Left ventricle myocardium inferior (tissue), 1 donor: Measurements from ENCODE around the gene COPS7B. TPM values are rescaled to one million over a fixed set of nuclear protein-coding genes. Genes with fewer than 3 reads are reported as not detected.

Experiments used
- DNase-seq: peaks from one replicate; pipeline ENCODE4 v3.0.0-alpha.2; 2020
- H3K27ac ChIP-seq: fragments of 200-600 bp; replicated peaks from 2 replicates; pipeline ENCODE4 v1.8.0; 2021
- H3K27me3 ChIP-seq: fragments of 200-600 bp; 2 replicates; pipeline ENCODE4 v1.8.0; 2021; ENCODE audit warnings: low read depth
- H3K36me3 ChIP-seq: fragments of 200-600 bp; 2 replicates; pipeline ENCODE4 v1.8.0; 2021
- H3K4me1 ChIP-seq: fragments of 200-600 bp; 2 replicates; pipeline ENCODE4 v1.8.0; 2021
- H3K4me3 ChIP-seq: fragments of 200-600 bp; 2 replicates; pipeline ENCODE4 v1.8.0; 2021; ENCODE audit warnings: mild to moderate bottlenecking, moderate library complexity
- H3K9me3 ChIP-seq: fragments of 200-600 bp; replicated peaks from 2 replicates; pipeline ENCODE4 v1.8.0; 2021
- intact Hi-C: fragments of 100-400 bp; cut with micrococcal nuclease; formaldehyde crosslinking; loops from one replicate; pipeline ENCODE4 v1.11.0; 2022
- total RNA-seq: library from RNA; stranded (reverse); fragmentation: NEBNext Ultra II Directional; extraction: Animal tissue kit (Norgen Biotek cat#: 25700); gene quantifications from one replicate; pipeline ENCODE4 v1.2.1, GENCODE V29; 2021
- TF ChIP-seq, protein P1 (sequence below): fragments of 200-600 bp; IDR thresholded peaks from 2 replicates; pipeline ENCODE4 v1.8.0; 2021; ENCODE audit warnings: antibody characterized with exemption, mild to moderate bottlenecking, borderline replicate concordance
- donor health status: DM: no; HTN: yes; CAD: no; lungs with severe emphysema.

Gene COPS7B
- total RNA-seq, 1 donor from 2014 or later = 21.3 TPM

DNA sequence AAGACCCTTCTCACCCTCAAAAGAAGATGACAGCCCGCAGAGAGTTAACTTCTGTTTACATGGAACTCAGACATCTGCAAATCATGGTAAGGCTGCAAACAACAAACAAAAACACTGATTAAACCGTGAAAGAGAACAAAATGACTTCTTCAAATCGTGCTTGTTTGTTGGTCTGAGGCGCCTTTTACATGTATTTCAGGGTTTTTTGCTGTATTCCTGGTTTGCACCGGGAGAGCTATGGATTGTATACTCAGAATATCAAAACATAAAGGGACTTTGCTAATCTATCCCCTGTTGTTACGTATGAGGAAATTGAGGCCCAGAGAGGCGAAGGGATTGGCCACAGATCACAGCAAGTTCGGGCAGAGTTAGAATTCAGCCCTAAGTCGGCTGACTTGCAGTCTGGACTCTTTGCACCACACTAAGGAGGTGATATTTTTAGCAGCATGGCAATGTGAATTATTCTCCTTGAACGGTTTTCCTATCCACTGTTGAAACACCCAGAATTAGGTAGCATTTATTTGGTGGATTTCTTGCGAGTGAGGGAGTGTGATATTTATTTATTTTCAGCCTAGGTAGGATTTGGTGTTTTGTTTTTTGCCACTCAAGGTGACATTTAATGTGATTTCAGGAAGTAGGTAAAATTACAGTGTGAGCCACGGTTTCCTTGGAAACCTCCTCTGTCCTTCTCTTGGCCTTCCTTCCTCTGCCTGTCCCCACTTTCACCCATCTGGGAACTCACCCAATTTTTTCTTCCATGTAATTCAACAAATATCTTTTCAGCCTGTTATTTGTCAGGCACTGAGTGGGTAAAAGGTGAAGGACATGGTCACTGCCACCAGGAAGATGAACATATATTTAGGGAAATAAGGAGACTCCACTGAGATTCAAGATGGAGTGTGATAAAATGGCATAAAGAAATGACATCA is 4.2 kb upstream of the COPS7B start:
- Histone ChIP-seq H3K4me3 (peak overlapping the region; percentile 81), H3K27ac (peak overlapping the region; percentile 92), H3K36me3 (no peaks in the 10 kb centered on the region), H3K9me3 (no peaks in the 10 kb centered on the region), H3K4me1 (peaks cover 70% of the 10 kb centered on the region), H3K27me3 (no peaks in the 10 kb centered on the region)
- DNase-seq = no peak
- intact Hi-C loops = no loop called here
- TF ChIP-seq, protein P1, sequence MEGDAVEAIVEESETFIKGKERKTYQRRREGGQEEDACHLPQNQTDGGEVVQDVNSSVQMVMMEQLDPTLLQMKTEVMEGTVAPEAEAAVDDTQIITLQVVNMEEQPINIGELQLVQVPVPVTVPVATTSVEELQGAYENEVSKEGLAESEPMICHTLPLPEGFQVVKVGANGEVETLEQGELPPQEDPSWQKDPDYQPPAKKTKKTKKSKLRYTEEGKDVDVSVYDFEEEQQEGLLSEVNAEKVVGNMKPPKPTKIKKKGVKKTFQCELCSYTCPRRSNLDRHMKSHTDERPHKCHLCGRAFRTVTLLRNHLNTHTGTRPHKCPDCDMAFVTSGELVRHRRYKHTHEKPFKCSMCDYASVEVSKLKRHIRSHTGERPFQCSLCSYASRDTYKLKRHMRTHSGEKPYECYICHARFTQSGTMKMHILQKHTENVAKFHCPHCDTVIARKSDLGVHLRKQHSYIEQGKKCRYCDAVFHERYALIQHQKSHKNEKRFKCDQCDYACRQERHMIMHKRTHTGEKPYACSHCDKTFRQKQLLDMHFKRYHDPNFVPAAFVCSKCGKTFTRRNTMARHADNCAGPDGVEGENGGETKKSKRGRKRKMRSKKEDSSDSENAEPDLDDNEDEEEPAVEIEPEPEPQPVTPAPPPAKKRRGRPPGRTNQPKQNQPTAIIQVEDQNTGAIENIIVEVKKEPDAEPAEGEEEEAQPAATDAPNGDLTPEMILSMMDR = no peak

DNA sequence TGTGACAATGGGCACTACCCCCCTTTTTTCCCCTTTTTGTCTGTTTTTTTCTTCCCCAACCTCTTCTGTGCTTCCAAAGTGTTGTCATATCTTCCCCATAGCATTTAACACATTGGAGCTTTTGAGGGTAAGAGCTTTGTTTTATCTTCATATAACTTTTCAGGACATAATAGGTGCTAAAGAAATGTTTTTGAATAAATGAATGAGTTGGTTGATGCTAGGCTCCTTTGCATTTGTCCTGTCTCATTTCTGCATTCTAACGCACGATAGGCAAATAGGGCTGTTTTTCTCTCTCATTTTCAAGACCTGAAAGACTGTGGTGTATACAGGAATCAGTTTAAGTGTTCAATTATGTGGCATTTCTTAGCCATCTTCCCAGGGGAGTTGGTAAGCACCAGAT is 832 bp upstream of the COPS7B start:
- DNase-seq = no peak
- H3K36me3 ChIP-seq = peaks cover 17% of the 10 kb centered on the region
- intact Hi-C loops = no loop called here
- TF ChIP-seq, protein P1 = no peak
- H3K9me3 ChIP-seq = no peaks in the 10 kb centered on the region
- peaks cover 87% of the 10 kb centered on the region for H3K4me1 ChIP-seq
- no peaks in the 10 kb centered on the region for H3K27me3 ChIP-seq
- peak overlapping the region; percentile 96 for H3K4me3 ChIP-seq
- H3K27ac ChIP-seq = peak overlapping the region; percentile 78

DNA sequence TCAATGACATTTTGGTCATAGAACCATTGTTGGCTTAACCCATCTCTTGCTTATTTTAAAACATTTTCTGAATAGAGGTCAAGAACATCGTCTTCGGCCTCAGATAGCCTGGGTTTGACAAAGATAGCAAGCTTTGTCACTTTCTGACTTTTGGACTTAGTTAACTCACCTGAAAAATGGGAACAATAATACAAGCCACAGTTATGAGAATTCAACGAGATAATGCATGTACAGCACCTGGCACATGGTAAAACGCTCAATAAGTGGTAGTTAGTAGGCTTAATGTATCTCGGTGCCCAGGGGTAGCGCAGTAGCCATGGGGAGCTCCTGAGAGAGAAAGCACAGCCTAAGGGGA is 446 bp upstream of the COPS7B start:
- TF ChIP-seq, protein P1 = no peak
- no peak for DNase-seq
- Histone ChIP-seq H3K36me3 (peaks cover 18% of the 10 kb centered on the region), H3K4me3 (peak overlapping the region; percentile 96), H3K27ac (peak overlapping the region; percentile 78), H3K9me3 (no peaks in the 10 kb centered on the region), H3K4me1 (peaks cover 83% of the 10 kb centered on the region), H3K27me3 (no peaks in the 10 kb centered on the region)
- intact Hi-C loops = no loop called here

DNA sequence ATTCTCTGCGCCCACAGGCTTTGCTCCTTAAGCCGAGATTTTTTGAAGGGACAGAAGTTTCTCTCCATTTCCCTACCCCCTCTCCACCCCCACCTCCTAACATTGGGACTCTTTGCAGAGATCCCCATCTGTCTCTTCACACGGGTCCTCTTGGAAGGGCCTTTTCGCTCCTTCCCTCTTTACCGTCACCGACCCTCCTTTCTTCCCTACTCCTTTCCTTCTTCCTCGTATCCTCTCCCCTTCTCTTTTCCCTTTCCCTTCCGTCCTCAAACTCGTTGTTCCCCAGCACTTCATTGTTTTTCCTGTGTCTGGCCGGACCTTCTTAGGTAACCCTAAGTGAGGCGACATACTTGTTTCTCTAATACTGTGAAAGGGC is 660 bp downstream of the COPS7B start:
- intact Hi-C loops = no loop called here
- H3K4me3 ChIP-seq = peak overlapping the region; percentile 96
- TF ChIP-seq, protein P1 = no peak
- no peaks in the 10 kb centered on the region for H3K9me3 ChIP-seq
- no peaks in the 10 kb centered on the region for H3K27me3 ChIP-seq
- H3K27ac ChIP-seq = peak overlapping the region; percentile 78
- peaks cover 80% of the 10 kb centered on the region for H3K4me1 ChIP-seq
- no peak for DNase-seq
- peaks cover 28% of the 10 kb centered on the region for H3K36me3 ChIP-seq

DNA sequence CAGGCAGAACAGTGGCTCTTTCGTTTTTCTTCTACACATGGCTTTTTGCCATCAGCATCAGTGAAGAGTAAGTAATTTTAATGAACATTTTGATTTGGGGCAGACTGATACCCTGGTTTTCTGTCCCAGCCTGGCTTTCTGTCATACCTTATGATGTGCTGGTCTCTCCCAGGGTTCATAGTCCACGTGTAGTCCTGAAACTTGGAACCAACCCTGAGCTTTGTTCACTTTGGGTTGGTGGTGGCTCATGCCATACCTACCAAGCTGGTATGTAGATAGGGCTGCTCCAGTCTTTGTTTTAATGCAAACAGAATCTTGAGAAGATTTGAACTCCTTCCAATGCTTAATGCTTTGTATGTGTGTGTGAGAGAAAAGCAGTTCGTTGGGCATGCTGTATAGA is 4.9 kb downstream of the COPS7B start:
- DNase-seq = no peak
- H3K27me3 ChIP-seq = no peaks in the 10 kb centered on the region
- TF ChIP-seq, protein P1 = no peak
- intact Hi-C loops = no loop called here
- peaks cover 46% of the 10 kb centered on the region for H3K4me1 ChIP-seq
- no peaks in the 10 kb centered on the region for H3K9me3 ChIP-seq
- no peak overlapping the region for H3K4me3 ChIP-seq
- H3K36me3 ChIP-seq = peaks cover 61% of the 10 kb centered on the region
- H3K27ac ChIP-seq = no peak overlapping the region
